ENCODE measurements around the gene DISC1.

GRCh38 chr1:232034556-232034955 is 408.0 kb downstream of the DISC1 start:
- TF ChIP-seq CTCF (conservative IDR thresholded peaks at IDR 0.05) (no peak), ZFX (IDR thresholded peaks at IDR 0.05) (no peak)
